Ovary (tissue), 3 donors: ENCODE measurements around the gene MYH4.

Experiments used
- CTCF ChIP-seq, 3 donors: fragments of 450-650 bp in 2 of 3; fragments of 200-600 bp in 1 of 3; IDR thresholded peaks; one replicate each; pipeline versions ENCODE4 v1.5.1 to v1.8.0; 2016 to 2022; ENCODE audit warnings: antibody characterized with exemption in 3 of 3, mild to moderate bottlenecking in 1 of 3
- POLR2A ChIP-seq: fragments of 450-650 bp; IDR thresholded peaks from one replicate; pipeline ENCODE4 v1.6.1; 2017; ENCODE audit warnings: antibody characterized with exemption, mild to moderate bottlenecking, moderate library complexity
- donor health status: DM: no; HTN: no; CAD: no.

DNA sequence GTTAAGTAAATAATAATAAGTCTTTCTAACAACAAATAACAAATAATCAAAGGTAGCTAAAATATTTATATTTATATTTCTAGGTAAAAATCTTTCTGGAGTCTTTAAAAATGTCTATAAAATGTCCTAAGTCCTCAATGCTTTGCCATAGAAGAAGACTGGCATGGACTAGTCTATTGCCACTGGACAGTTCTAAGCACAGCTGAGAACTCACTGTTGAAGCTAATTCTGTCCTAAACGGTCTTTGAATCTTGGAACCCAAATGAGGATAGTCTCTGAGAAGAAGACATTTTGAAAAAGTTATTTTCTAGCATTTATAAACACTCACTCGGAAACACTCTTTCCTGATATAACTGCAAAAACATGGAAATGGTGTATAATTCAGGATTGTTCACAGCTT is 48.1 kb downstream of the MYH4 start:
- TF ChIP-seq CTCF (IDR thresholded peaks at IDR 0.05), result no peak
- TF ChIP-seq POLR2A, result no peak
